ENCODE data around the gene SEMA4B.
"Not testable (repeated sequence)": the region's sequence is repeated elsewhere in the genome, so short reads cannot be mapped to it uniquely, and the experiment has no call there.

Gene SEMA4B

GRCh38 chr15:90201130-90201943 lies at the start of gene SEMA4B:
SEMA4B (plus strand) TSS chr15:90201330; CDS start chr15:90201579, 249 bp downstream.
- Histone ChIP-seq H3K27ac (ENCODE audit: low read depth, low read length) (no peak within 1 kb of the TSS), H3K79me2 (ENCODE audit: control insufficient read depth, insufficient read depth, low read length, unreplicated experiment) (peaks cover 21% of the 10 kb centered on the region), H2AFZ (ENCODE audit: low read length, unreplicated experiment) (peak within 1 kb of the TSS; percentile 58), H3K27me3 (ENCODE audit: insufficient read depth, low read length) (no peaks in the 10 kb centered on the region), H3K4me3 (ENCODE audit: low read depth, low read length) (peak within 1 kb of the TSS; percentile 88), H3K36me3 (ENCODE audit: insufficient read depth, low read length) (no peaks in the 10 kb centered on the region), H3K4me1 (ENCODE audit: control insufficient read depth, insufficient read depth, low read length, unreplicated experiment) (peaks cover 36% of the 10 kb centered on the region)

GRCh38 chr15:90151989-90152645 lies 49.0 kb upstream of the SEMA4B start:
- no peaks in the 10 kb centered on the region for H3K27me3 ChIP-seq (ENCODE audit: insufficient read depth, low read length)
- H3K4me3 ChIP-seq (ENCODE audit: low read depth, low read length), result no peak overlapping the region
- no peak overlapping the region for H2AFZ ChIP-seq (ENCODE audit: low read length, unreplicated experiment)
- no peak overlapping the region for H3K27ac ChIP-seq (ENCODE audit: low read depth, low read length)
- no peaks in the 10 kb centered on the region for H3K4me1 ChIP-seq (ENCODE audit: control insufficient read depth, insufficient read depth, low read length, unreplicated experiment)
- H3K79me2 ChIP-seq (ENCODE audit: control insufficient read depth, insufficient read depth, low read length, unreplicated experiment), result no peaks in the 10 kb centered on the region
- no peaks in the 10 kb centered on the region for H3K36me3 ChIP-seq (ENCODE audit: insufficient read depth, low read length)

- Histone ChIP-seq H3K79me2 (ENCODE audit: control insufficient read depth, insufficient read depth, low read length, unreplicated experiment) (no peaks in the 10 kb centered on the region), H3K27me3 (ENCODE audit: insufficient read depth, low read length) (no peaks in the 10 kb centered on the region), H3K4me3 (ENCODE audit: low read depth, low read length) (no peak overlapping the region), H3K36me3 (ENCODE audit: insufficient read depth, low read length) (no peaks in the 10 kb centered on the region), H3K27ac (ENCODE audit: low read depth, low read length) (no peak overlapping the region), H2AFZ (ENCODE audit: low read length, unreplicated experiment) (no peak overlapping the region), H3K4me1 (ENCODE audit: control insufficient read depth, insufficient read depth, low read length, unreplicated experiment) (peaks cover 7% of the 10 kb centered on the region)
These were observed 47.5 kb upstream of the SEMA4B start for GRCh38 chr15:90153658-90154057.

GRCh38 chr15:90154246-90154645 lies 46.9 kb upstream of the SEMA4B start:
- Histone ChIP-seq H2AFZ (ENCODE audit: low read length, unreplicated experiment) (no peak overlapping the region), H3K4me3 (ENCODE audit: low read depth, low read length) (no peak overlapping the region), H3K27ac (ENCODE audit: low read depth, low read length) (no peak overlapping the region), H3K27me3 (ENCODE audit: insufficient read depth, low read length) (no peaks in the 10 kb centered on the region), H3K4me1 (ENCODE audit: control insufficient read depth, insufficient read depth, low read length, unreplicated experiment) (peaks cover 8% of the 10 kb centered on the region), H3K36me3 (ENCODE audit: insufficient read depth, low read length) (no peaks in the 10 kb centered on the region), H3K79me2 (ENCODE audit: control insufficient read depth, insufficient read depth, low read length, unreplicated experiment) (no peaks in the 10 kb centered on the region)

GRCh38 chr15:90154861-90155626 lies 46.1 kb upstream of the SEMA4B start:
- no peak overlapping the region for H3K27ac ChIP-seq (ENCODE audit: low read depth, low read length)
- H3K4me1 ChIP-seq (ENCODE audit: control insufficient read depth, insufficient read depth, low read length, unreplicated experiment), result peaks cover 8% of the 10 kb centered on the region
- no peak overlapping the region for H2AFZ ChIP-seq (ENCODE audit: low read length, unreplicated experiment)
- H3K36me3 ChIP-seq (ENCODE audit: insufficient read depth, low read length), result no peaks in the 10 kb centered on the region
- no peaks in the 10 kb centered on the region for H3K79me2 ChIP-seq (ENCODE audit: control insufficient read depth, insufficient read depth, low read length, unreplicated experiment)
- H3K4me3 ChIP-seq (ENCODE audit: low read depth, low read length), result no peak overlapping the region
- no peaks in the 10 kb centered on the region for H3K27me3 ChIP-seq (ENCODE audit: insufficient read depth, low read length)

GRCh38 chr15:90159213-90159612 lies 41.9 kb upstream of the SEMA4B start:
- Histone ChIP-seq H3K4me3 (ENCODE audit: low read depth, low read length) (no peak overlapping the region), H3K27me3 (ENCODE audit: insufficient read depth, low read length) (no peaks in the 10 kb centered on the region), H3K27ac (ENCODE audit: low read depth, low read length) (no peak overlapping the region), H2AFZ (ENCODE audit: low read length, unreplicated experiment) (no peak overlapping the region), H3K36me3 (ENCODE audit: insufficient read depth, low read length) (no peaks in the 10 kb centered on the region), H3K79me2 (ENCODE audit: control insufficient read depth, insufficient read depth, low read length, unreplicated experiment) (no peaks in the 10 kb centered on the region), H3K4me1 (ENCODE audit: control insufficient read depth, insufficient read depth, low read length, unreplicated experiment) (peaks cover 8% of the 10 kb centered on the region)

- H3K79me2 ChIP-seq (ENCODE audit: control insufficient read depth, insufficient read depth, low read length, unreplicated experiment), result no peaks in the 10 kb centered on the region
- H3K4me1 ChIP-seq (ENCODE audit: control insufficient read depth, insufficient read depth, low read length, unreplicated experiment), result peaks cover 17% of the 10 kb centered on the region
- H3K36me3 ChIP-seq (ENCODE audit: insufficient read depth, low read length), result no peaks in the 10 kb centered on the region
- no peaks in the 10 kb centered on the region for H3K27me3 ChIP-seq (ENCODE audit: insufficient read depth, low read length)
- no peak overlapping the region for H3K27ac ChIP-seq (ENCODE audit: low read depth, low read length)
- no peak overlapping the region for H2AFZ ChIP-seq (ENCODE audit: low read length, unreplicated experiment)
- H3K4me3 ChIP-seq (ENCODE audit: low read depth, low read length), result no peak overlapping the region
These were observed 40.1 kb upstream of the SEMA4B start for GRCh38 chr15:90160781-90161727.

- Histone ChIP-seq H2AFZ (ENCODE audit: low read length, unreplicated experiment) (no peak overlapping the region), H3K4me1 (ENCODE audit: control insufficient read depth, insufficient read depth, low read length, unreplicated experiment) (peaks cover 21% of the 10 kb centered on the region), H3K27me3 (ENCODE audit: insufficient read depth, low read length) (no peaks in the 10 kb centered on the region), H3K4me3 (ENCODE audit: low read depth, low read length) (no peak overlapping the region), H3K79me2 (ENCODE audit: control insufficient read depth, insufficient read depth, low read length, unreplicated experiment) (no peaks in the 10 kb centered on the region), H3K27ac (ENCODE audit: low read depth, low read length) (no peak overlapping the region), H3K36me3 (ENCODE audit: insufficient read depth, low read length) (no peaks in the 10 kb centered on the region)
These were observed 39.2 kb upstream of the SEMA4B start for GRCh38 chr15:90161950-90162361.

GRCh38 chr15:90162956-90163355 lies 38.2 kb upstream of the SEMA4B start:
- Histone ChIP-seq H2AFZ (ENCODE audit: low read length, unreplicated experiment) (no peak overlapping the region), H3K27ac (ENCODE audit: low read depth, low read length) (no peak overlapping the region), H3K4me1 (ENCODE audit: control insufficient read depth, insufficient read depth, low read length, unreplicated experiment) (peaks cover 21% of the 10 kb centered on the region)

GRCh38 chr15:90164239-90164638 lies 36.9 kb upstream of the SEMA4B start:
- H3K27ac ChIP-seq (ENCODE audit: low read depth, low read length); H3K79me2 ChIP-seq (ENCODE audit: control insufficient read depth, insufficient read depth, low read length, unreplicated experiment); H3K4me3 ChIP-seq (ENCODE audit: low read depth, low read length); H3K36me3 ChIP-seq (ENCODE audit: insufficient read depth, low read length); H2AFZ ChIP-seq (ENCODE audit: low read length, unreplicated experiment); H3K27me3 ChIP-seq (ENCODE audit: insufficient read depth, low read length): not testable (repeated sequence)
- H3K4me1 ChIP-seq (ENCODE audit: control insufficient read depth, insufficient read depth, low read length, unreplicated experiment), result peaks cover 13% of the 10 kb centered on the region

More at GRCh38 chr15:90162956-90163355, 38.2 kb upstream of the SEMA4B start:
- H3K4me3 ChIP-seq (ENCODE audit: low read depth, low read length), result no peak overlapping the region
- no peaks in the 10 kb centered on the region for H3K79me2 ChIP-seq (ENCODE audit: control insufficient read depth, insufficient read depth, low read length, unreplicated experiment)
- no peaks in the 10 kb centered on the region for H3K36me3 ChIP-seq (ENCODE audit: insufficient read depth, low read length)
- no peaks in the 10 kb centered on the region for H3K27me3 ChIP-seq (ENCODE audit: insufficient read depth, low read length)

Measured in ACC112 (cell line).